GM12891 (cell line): Measurements from ENCODE around the gene KIF23.

Experiments
- POLR2A ChIP-seq: IDR thresholded peaks from 2 replicates; pipeline ENCODE4 v1.6.1; 2011; ENCODE audit warnings: low read depth, low read length, control low read depth
- POLR2AphosphoS5 ChIP-seq: IDR thresholded peaks from 2 replicates; pipeline ENCODE4 v1.6.1; 2011; ENCODE audit warnings: low read depth, low read length, control low read depth
- SPI1 ChIP-seq: IDR thresholded peaks from 2 replicates; pipeline ENCODE4 v1.6.1; 2011; ENCODE audit warnings: low read depth, low read length, control low read depth
- TAF1 ChIP-seq: IDR thresholded peaks from 2 replicates; pipeline ENCODE4 v1.6.1; 2011; ENCODE audit warnings: low read depth, low read length, control low read depth

GRCh38 chr15:69395460-69395859, 18.7 kb upstream of the KIF23 start:
- TF ChIP-seq POLR2A = no peak
- TF ChIP-seq POLR2AphosphoS5 = no peak
- TF ChIP-seq SPI1 = no peak
- no peak for TF ChIP-seq TAF1
